K562 (cell line): ENCODE measurements around the gene TMEM86B. TPM values are rescaled to one million over a fixed set of nuclear protein-coding genes. Genes with fewer than 3 reads are reported as not detected.
A peak's percentile ranks its signal among the peaks of the same experiment; 100 is the strongest.

ENCODE experiments used
- CBX1 ChIP-seq: sonication (generic); IDR thresholded peaks from 2 replicates; pipeline ENCODE4 v1.6.1; 2016; ENCODE audit warnings: antibody characterized with exemption, low read depth, mild to moderate bottlenecking
- DDX20 ChIP-seq: fragments of 450-650 bp; IDR thresholded peaks from 2 replicates; pipeline ENCODE4 v1.6.1; 2016; ENCODE audit warnings: missing genetic modification characterization, low read depth, mild to moderate bottlenecking, missing compliant biosample characterization, moderate library complexity
- FOXJ2 ChIP-seq: fragments of 200-800 bp; sonication (Bioruptor generic); IDR thresholded peaks from 2 replicates; pipeline ENCODE4 v1.6.1; 2016; ENCODE audit warnings: missing genetic modification characterization, missing compliant biosample characterization
- HDAC3 ChIP-seq: fragments of 450-650 bp; IDR thresholded peaks from 2 replicates; pipeline ENCODE4 v1.6.1; 2018; ENCODE audit warnings: borderline replicate concordance, mild to moderate bottlenecking, moderate library complexity; ENCODE audit not compliant: partially characterized antibody
- RFX1 ChIP-seq: fragments of 450-650 bp; IDR thresholded peaks from 2 replicates; pipeline ENCODE4 v1.6.1; 2016; ENCODE audit warnings: mild to moderate bottlenecking, moderate library complexity
- RNF2 ChIP-seq: sonication (generic); IDR thresholded peaks from 2 replicates; pipeline ENCODE4 v1.6.1; 2016
- SIX5 ChIP-seq, 2 experiments: IDR thresholded peaks; 2 replicates each; pipeline ENCODE4 v1.6.1; 2011; ENCODE audit warnings: low read length in 2 of 2, borderline replicate concordance in 1 of 2, low read depth in 1 of 2, mild to moderate bottlenecking in 1 of 2, moderate library complexity in 1 of 2; ENCODE audit not compliant: insufficient read depth in 1 of 2
- SMARCC2 ChIP-seq: fragments of 450-650 bp; IDR thresholded peaks from 2 replicates; pipeline ENCODE4 v1.6.1; 2017; ENCODE audit warnings: antibody characterized with exemption, moderate library complexity, mild to moderate bottlenecking, low read depth
- SUPT5H ChIP-seq: fragments of 450-650 bp; IDR thresholded peaks from 2 replicates; pipeline ENCODE4 v1.6.1; 2016
- TARDBP ChIP-seq: fragments of 450-650 bp; IDR thresholded peaks from 2 replicates; pipeline ENCODE4 v1.6.1; 2016
- TEAD4 ChIP-seq, 2 experiments: sonication (generic) in 1 of 2; formaldehyde crosslinking in 1 of 2; IDR thresholded peaks; 2 replicates each; pipeline versions ENCODE4 v1.6.1 to v1.8.0; 2012 to 2022; ENCODE audit warnings: borderline replicate concordance in 1 of 2, inconsistent platforms in 1 of 2, low read length in 1 of 2, mild to moderate bottlenecking in 1 of 2, missing genetic modification reagents in 1 of 2
- ZNF717 ChIP-seq: fragments of 250-450 bp; sonication (Bioruptor Pico); IDR thresholded peaks from 2 replicates; pipeline ENCODE4 v1.5.0; 2021
- polyA plus RNA-seq, 8 experiments: library from polyadenylated mRNA; depleted of rRNA in 4 of 8; stranded (reverse) in 5 of 8; unstranded in 3 of 8; fragments of >200 nt; fragmentation: Nextera tagmentation in 2 of 8; fragmentation: Illumina TruSeq in 1 of 8; extraction: Ambion mirVana in 2 of 8; extraction: Trizol in 1 of 8; gene quantifications; 2 replicates each; pipeline versions ENCODE4 v1.2.1 to v1.2.3, GENCODE V29; 2011 to 2014; ENCODE audit warnings: inconsistent platforms in 1 of 8, missing spikeins in 1 of 8
- total RNA-seq, 7 experiments: library from RNA; depleted of rRNA in 6 of 7; stranded (reverse); fragments of >200 nt in 6 of 7; fragmentation: Illumina TruSeq in 2 of 7; extraction: Trizol in 2 of 7; gene quantifications; 2 replicates each; pipeline versions ENCODE4 v1.2.1 to v1.2.3, GENCODE V29; 2011 to 2021; ENCODE audit warnings: low replicate concordance in 1 of 7
- TF ChIP-seq, protein P1 (sequence below), 2 experiments: fragments of 450-650 bp; IDR thresholded peaks; 2 replicates each; pipeline ENCODE4 v1.6.1; 2018; ENCODE audit warnings: mild to moderate bottlenecking in 2 of 2, low read depth in 1 of 2; ENCODE audit not compliant: partially characterized antibody in 2 of 2
- TF ChIP-seq, protein P2 (sequence below): fragments of 250-450 bp; sonication (Bioruptor Pico); IDR thresholded peaks from 2 replicates; pipeline ENCODE4 v1.4.0; 2020
- TF ChIP-seq, protein P3 (sequence below): fragments of 200-800 bp; sonication (Bioruptor generic); IDR thresholded peaks from 2 replicates; pipeline ENCODE4 v1.6.1; 2017; ENCODE audit warnings: missing genetic modification characterization, missing compliant biosample characterization

Gene TMEM86B
- total and polyA plus RNA-seq, 9 of the 15 experiments (the other 6 are each of a cell fraction or from before 2014, with no cell fraction given), result 0.28 to 7.9 (median 2.1) TPM

DNA sequence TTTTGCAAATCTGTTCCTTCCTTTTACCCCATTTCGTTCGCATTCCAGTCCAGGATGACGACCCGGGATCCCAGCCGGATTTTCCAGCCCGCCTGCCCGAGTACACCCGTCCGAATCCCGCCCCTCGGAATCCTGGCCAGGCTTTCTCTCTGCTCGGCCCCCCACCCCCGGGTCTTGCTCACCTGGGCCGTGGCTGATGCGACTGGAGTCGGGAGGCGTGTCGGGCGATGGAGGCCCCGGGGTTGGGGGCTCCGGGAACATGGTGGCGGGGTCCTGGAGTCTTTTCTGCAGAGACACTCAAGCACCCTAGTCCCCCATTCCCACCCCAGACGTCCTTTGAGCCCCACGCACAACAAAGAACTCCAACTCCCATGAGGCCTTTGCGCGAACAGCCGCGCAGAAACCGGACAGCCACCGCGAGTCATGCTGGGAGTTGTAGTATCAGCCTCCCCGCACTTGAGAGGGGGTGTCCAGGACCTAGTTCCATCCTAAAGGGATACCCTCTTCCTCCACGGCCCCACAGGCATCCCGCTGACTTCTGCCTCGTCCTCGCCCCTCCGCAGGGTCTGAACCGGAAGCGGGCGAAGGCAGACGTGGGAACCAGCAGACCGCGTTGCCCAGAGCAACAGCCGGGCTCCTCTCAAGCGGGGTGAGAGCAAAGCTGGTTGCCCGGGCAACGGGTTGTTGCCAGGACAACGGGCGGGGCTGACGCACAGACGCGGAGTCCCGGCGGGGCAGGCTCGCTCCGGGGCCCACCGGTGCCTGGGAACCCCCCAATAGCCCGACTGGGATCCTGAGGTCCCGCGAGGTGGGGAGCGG lies 49.6 kb downstream of the TMEM86B start (continued):
- TF ChIP-seq, protein P1, sequence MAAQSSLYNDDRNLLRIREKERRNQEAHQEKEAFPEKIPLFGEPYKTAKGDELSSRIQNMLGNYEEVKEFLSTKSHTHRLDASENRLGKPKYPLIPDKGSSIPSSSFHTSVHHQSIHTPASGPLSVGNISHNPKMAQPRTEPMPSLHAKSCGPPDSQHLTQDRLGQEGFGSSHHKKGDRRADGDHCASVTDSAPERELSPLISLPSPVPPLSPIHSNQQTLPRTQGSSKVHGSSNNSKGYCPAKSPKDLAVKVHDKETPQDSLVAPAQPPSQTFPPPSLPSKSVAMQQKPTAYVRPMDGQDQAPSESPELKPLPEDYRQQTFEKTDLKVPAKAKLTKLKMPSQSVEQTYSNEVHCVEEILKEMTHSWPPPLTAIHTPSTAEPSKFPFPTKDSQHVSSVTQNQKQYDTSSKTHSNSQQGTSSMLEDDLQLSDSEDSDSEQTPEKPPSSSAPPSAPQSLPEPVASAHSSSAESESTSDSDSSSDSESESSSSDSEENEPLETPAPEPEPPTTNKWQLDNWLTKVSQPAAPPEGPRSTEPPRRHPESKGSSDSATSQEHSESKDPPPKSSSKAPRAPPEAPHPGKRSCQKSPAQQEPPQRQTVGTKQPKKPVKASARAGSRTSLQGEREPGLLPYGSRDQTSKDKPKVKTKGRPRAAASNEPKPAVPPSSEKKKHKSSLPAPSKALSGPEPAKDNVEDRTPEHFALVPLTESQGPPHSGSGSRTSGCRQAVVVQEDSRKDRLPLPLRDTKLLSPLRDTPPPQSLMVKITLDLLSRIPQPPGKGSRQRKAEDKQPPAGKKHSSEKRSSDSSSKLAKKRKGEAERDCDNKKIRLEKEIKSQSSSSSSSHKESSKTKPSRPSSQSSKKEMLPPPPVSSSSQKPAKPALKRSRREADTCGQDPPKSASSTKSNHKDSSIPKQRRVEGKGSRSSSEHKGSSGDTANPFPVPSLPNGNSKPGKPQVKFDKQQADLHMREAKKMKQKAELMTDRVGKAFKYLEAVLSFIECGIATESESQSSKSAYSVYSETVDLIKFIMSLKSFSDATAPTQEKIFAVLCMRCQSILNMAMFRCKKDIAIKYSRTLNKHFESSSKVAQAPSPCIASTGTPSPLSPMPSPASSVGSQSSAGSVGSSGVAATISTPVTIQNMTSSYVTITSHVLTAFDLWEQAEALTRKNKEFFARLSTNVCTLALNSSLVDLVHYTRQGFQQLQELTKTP (IDR thresholded peaks at IDR 0.05; ENCODE audit: low read depth in 1 of 2, partially characterized antibody in 2 of 2), result peak in 1 of 2 experiments; percentile 100
- TF ChIP-seq HDAC3 (peak; percentile 82), SUPT5H (no peak), RFX1 (peak; percentile 99), SMARCC2 (no peak), FOXJ2 (tag) (peak; percentile 47; the same call in 1 of the 2 replicates), DDX20 (tag) (no peak), TEAD4 (IDR thresholded peaks at IDR 0.05; ENCODE audit: low read length) (peak; percentile 37; the same call in 1 of the 2 replicates), TEAD4 (CRISPR knock-in tag; IDR thresholded peaks at IDR 0.05; ENCODE audit: borderline replicate concordance) (no peak), TARDBP (no peak), SIX5 (IDR thresholded peaks at IDR 0.05; ENCODE audit: borderline replicate concordance in 1 of 2, insufficient read depth in 1 of 2, low read depth in 1 of 2, low read length in 2 of 2) (peak; percentile 94 to 96), ZNF717 (CRISPR knock-in tag) (no peak), CBX1 (no peak), RNF2 (peak; percentile 72; the same call in 1 of the 2 replicates)
- TF ChIP-seq, protein P2, sequence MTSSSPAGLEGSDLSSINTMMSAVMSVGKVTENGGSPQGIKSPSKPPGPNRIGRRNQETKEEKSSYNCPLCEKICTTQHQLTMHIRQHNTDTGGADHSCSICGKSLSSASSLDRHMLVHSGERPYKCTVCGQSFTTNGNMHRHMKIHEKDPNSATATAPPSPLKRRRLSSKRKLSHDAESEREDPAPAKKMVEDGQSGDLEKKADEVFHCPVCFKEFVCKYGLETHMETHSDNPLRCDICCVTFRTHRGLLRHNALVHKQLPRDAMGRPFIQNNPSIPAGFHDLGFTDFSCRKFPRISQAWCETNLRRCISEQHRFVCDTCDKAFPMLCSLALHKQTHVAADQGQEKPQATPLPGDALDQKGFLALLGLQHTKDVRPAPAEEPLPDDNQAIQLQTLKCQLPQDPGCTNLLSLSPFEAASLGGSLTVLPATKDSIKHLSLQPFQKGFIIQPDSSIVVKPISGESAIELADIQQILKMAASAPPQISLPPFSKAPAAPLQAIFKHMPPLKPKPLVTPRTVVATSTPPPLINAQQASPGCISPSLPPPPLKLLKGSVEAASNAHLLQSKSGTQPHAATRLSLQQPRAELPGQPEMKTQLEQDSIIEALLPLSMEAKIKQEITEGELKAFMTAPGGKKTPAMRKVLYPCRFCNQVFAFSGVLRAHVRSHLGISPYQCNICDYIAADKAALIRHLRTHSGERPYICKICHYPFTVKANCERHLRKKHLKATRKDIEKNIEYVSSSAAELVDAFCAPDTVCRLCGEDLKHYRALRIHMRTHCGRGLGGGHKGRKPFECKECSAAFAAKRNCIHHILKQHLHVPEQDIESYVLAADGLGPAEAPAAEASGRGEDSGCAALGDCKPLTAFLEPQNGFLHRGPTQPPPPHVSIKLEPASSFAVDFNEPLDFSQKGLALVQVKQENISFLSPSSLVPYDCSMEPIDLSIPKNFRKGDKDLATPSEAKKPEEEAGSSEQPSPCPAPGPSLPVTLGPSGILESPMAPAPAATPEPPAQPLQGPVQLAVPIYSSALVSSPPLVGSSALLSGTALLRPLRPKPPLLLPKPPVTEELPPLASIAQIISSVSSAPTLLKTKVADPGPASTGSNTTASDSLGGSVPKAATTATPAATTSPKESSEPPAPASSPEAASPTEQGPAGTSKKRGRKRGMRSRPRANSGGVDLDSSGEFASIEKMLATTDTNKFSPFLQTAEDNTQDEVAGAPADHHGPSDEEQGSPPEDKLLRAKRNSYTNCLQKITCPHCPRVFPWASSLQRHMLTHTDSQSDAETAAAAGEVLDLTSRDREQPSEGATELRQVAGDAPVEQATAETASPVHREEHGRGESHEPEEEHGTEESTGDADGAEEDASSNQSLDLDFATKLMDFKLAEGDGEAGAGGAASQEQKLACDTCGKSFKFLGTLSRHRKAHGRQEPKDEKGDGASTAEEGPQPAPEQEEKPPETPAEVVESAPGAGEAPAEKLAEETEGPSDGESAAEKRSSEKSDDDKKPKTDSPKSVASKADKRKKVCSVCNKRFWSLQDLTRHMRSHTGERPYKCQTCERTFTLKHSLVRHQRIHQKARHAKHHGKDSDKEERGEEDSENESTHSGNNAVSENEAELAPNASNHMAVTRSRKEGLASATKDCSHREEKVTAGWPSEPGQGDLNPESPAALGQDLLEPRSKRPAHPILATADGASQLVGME (CRISPR knock-in tag), result peak; percentile 72; the same call in 1 of the 2 replicates
- TF ChIP-seq, protein P3, sequence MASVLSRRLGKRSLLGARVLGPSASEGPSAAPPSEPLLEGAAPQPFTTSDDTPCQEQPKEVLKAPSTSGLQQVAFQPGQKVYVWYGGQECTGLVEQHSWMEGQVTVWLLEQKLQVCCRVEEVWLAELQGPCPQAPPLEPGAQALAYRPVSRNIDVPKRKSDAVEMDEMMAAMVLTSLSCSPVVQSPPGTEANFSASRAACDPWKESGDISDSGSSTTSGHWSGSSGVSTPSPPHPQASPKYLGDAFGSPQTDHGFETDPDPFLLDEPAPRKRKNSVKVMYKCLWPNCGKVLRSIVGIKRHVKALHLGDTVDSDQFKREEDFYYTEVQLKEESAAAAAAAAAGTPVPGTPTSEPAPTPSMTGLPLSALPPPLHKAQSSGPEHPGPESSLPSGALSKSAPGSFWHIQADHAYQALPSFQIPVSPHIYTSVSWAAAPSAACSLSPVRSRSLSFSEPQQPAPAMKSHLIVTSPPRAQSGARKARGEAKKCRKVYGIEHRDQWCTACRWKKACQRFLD (CRISPR knock-in tag), result peak; percentile 84
